AG04450 (cell line): ENCODE measurements around the gene INSL6. TPM values are rescaled to one million over a fixed set of nuclear protein-coding genes. Genes with fewer than 3 reads are reported as not detected.

ENCODE experiments used
- CTCF ChIA-PET: fragments of 300-600, 350-600 bp; formaldehyde crosslinking; extraction: SDS; loops from one replicate; lab custom pipeline; 2022; ENCODE audit warnings: antibody characterized with exemption, inconsistent platforms; lab: Charles Lee
- POLR2A ChIA-PET: fragments of 350-600 bp; formaldehyde crosslinking; extraction: SDS; loops from one replicate; lab custom pipeline; 2021; ENCODE audit warnings: antibody characterized with exemption, inconsistent platforms; lab: Yijun Ruan, JAX
- DNase-seq: peaks from one replicate; pipeline ENCODE4 v3.0.0-alpha.2; 2011; ENCODE audit warnings: low read depth, low spot score
- H3K27ac ChIP-seq: one replicate; pipeline ENCODE4 v1.5.1; 2012; ENCODE audit warnings: low read depth, low read length, control low read depth
- H3K27me3 ChIP-seq: one replicate; pipeline ENCODE4 v1.6.0; 2012; ENCODE audit warnings: low read length; ENCODE audit not compliant: control insufficient read depth, insufficient read depth
- H3K4me3 ChIP-seq: 2 replicates; pipeline ENCODE4 v1.5.1; 2011; ENCODE audit warnings: mild to moderate bottlenecking, low read depth, low read length, control low read depth
- H3K9me3 ChIP-seq: 2 replicates; pipeline ENCODE4 v1.5.1; 2012; ENCODE audit warnings: low read length; ENCODE audit not compliant: control insufficient read depth, insufficient read depth
- polyA plus RNA-seq: library from polyadenylated mRNA; depleted of rRNA; stranded (reverse); fragments of >200 nt; gene quantifications from 2 replicates; pipeline ENCODE4 v1.2.3, GENCODE V29; 2011; rRNA removed
- small RNA-seq: library from RNA; depleted of rRNA; stranded (forward); fragments of <200 nt; gene quantifications from one replicate; pipeline ENCODE3, GENCODE V24; 2012; ENCODE audit warnings: low read depth; ENCODE audit not compliant: insufficient read length
- TF ChIP-seq, protein P1 (sequence below): IDR thresholded peaks from 2 replicates; pipeline ENCODE4 v1.5.1; 2011; ENCODE audit warnings: low read depth, low read length, control low read depth, inconsistent platforms

The INSL6 gene
- polyA plus RNA-seq, 1 experiment, result not detected

DNA sequence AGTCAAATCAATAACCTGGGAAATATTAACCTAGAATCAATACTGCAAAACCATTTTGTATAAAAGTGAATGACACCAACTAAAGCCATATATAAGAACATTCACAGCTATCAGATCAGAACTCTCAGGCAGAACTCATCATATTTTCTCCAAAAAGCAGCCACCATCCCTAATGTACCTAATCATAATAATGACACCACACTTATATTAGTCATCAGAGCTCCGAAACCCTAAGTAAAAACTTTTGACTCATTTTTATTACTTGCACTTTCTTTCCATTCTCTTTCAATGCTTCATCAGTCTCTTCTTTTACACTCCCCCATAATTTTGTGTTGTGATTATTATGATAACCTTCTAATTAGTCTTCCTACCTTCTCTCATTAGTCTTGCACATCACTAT, 45.3 kb downstream of the INSL6 start:
- H3K27me3 ChIP-seq, result no peaks in the 10 kb centered on the region
- DNase-seq, result no peak
- H3K27ac ChIP-seq, result no peak overlapping the region
- TF ChIP-seq, protein P1, sequence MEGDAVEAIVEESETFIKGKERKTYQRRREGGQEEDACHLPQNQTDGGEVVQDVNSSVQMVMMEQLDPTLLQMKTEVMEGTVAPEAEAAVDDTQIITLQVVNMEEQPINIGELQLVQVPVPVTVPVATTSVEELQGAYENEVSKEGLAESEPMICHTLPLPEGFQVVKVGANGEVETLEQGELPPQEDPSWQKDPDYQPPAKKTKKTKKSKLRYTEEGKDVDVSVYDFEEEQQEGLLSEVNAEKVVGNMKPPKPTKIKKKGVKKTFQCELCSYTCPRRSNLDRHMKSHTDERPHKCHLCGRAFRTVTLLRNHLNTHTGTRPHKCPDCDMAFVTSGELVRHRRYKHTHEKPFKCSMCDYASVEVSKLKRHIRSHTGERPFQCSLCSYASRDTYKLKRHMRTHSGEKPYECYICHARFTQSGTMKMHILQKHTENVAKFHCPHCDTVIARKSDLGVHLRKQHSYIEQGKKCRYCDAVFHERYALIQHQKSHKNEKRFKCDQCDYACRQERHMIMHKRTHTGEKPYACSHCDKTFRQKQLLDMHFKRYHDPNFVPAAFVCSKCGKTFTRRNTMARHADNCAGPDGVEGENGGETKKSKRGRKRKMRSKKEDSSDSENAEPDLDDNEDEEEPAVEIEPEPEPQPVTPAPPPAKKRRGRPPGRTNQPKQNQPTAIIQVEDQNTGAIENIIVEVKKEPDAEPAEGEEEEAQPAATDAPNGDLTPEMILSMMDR, result no peak
- ChIA-PET CTCF (no interaction called here), POLR2A (no interaction called here)
- no peak overlapping the region for H3K4me3 ChIP-seq
- no peaks in the 10 kb centered on the region for H3K9me3 ChIP-seq

DNA sequence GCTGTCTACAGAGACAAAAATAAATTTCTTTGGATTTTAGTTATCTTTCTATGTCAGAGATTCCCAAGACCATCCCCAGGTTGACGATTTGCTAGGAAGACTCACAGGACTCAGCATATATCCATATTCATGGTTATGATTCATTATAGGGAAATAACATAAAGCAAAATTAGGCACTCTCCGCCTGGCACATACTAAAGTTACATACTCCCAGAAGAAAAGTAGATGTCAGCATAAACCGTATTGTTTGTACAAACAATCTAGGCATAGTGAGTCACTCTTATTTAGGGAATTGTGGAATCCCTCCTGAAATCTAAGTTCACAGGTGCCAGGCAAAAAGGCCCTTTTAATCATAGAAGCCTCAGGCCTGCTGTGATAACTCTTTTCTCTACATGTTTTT, 62.9 kb downstream of the INSL6 start:
- CTCF ChIA-PET, result interaction anchor here (0.9 kb wide), 1 partner anchor 373 kb away, joined by 3 read pairs; no protein-coding TSS in a partner anchor
- H3K4me3 ChIP-seq, result no peak overlapping the region
- no peak overlapping the region for H3K27ac ChIP-seq
- TF ChIP-seq, protein P1, result no peak
- H3K27me3 ChIP-seq, result no peaks in the 10 kb centered on the region
- DNase-seq, result no peak
- POLR2A ChIA-PET, result no interaction called here
- no peaks in the 10 kb centered on the region for H3K9me3 ChIP-seq

DNA sequence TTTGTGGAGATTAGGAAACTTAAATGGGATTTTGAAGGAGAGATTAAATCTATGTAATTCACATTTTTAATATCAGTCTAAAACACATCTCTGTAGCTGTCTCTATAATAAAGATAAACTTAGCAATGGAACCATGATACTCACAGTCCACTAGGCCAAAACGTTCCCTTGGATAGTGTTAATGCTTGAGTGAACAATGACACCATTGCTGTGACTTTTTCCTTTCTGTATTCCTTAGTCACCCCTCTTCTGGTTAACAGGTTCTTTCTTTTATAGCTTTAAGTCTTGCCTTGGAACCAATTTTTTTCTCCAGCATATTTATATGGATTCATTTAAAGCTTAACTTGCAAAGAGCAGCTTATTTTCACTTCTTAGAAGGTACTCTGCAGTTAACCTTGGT, 63.3 kb downstream of the INSL6 start:
- TF ChIP-seq, protein P1, result no peak
- no peak for DNase-seq
- POLR2A ChIA-PET, result no interaction called here
- Histone ChIP-seq H3K4me3 (no peak overlapping the region), H3K27me3 (no peaks in the 10 kb centered on the region), H3K27ac (no peak overlapping the region), H3K9me3 (no peaks in the 10 kb centered on the region)
- CTCF ChIA-PET, result no interaction called here

DNA sequence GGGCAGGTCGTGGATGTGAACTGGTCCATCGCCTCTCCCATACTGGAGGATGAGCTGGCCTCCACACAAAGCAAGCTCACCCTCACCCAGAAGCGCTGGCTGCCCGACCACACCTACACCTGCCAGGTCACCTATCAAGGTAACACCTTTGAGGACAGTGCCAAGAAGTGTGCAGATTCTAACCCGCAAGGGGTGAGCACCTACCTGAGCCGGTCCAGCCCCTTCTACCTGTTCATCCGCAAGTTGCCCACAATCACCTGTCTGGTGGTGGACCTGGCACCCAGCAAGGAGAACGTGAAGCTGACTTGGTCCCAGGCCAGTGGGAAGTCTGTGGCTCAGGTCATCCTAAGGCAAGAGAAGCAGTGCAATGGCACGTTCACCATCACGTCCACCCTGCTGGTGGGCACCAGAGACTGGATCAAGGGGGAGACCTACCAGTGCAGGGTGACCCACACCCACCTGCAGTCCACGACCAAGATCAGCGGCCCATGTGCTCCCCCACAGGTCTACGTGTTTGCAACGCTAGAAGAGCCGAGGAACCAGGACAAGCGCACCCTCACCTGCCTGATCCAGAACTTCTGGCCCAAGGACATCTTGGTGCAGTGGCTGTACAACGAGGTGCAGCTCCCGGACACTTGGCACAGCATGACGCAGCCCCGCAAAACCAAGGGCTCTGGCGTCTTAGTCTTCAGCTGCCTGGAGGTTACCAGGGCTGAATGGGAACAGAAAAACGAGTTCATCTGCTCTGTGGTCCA, 71.3 kb downstream of the INSL6 start:
- Histone ChIP-seq H3K27me3 (no peaks in the 10 kb centered on the region), H3K4me3 (no peak overlapping the region), H3K9me3 (peaks cover 29% of the 10 kb centered on the region), H3K27ac (no peak overlapping the region)
- DNase-seq, result no peak
- ChIA-PET POLR2A (no interaction called here), CTCF (no interaction called here)
- TF ChIP-seq, protein P1, result no peak

Small RNA genes within 50 kb of the gene (small RNA-seq; reads per million reads assigned to genes)
- gene AL133547.1, result not detected

Other genes with a start within 250 kb of the INSL6 start
- gene JAK2, start 200.4 kb downstream of the INSL6 start, polyA plus RNA-seq, result 6.1 and 9.2 TPM in 2 replicates
- gene INSL4, start 45.8 kb upstream of the INSL6 start, polyA plus RNA-seq, result 0.05 TPM in 1 of 2 replicates, not detected in the other
- not detected in 2 replicates for gene RLN2, start 119.1 kb upstream of the INSL6 start, polyA plus RNA-seq
- 0.11 TPM in 1 of 2 replicates, not detected in the other for gene RLN1, start 154.2 kb upstream of the INSL6 start, polyA plus RNA-seq